ENCODE measurements around the gene CEP72. TPM values are rescaled to one million over a fixed set of nuclear protein-coding genes. Genes with fewer than 3 reads are reported as not detected.

CEP72 gene
- total and polyA plus RNA-seq, 2 of the 13 experiments (the other 11 are each of a cell fraction or from before 2014, with no cell fraction given), result 3.4 to 9.4 TPM

GRCh38 chr5:683551-684481 lies 71.7 kb downstream of the CEP72 start:
- Histone ChIP-seq H3K4me2 (ENCODE audit: low read depth, low read length) (no peak overlapping the region), H3K79me2 (ENCODE audit: insufficient read depth, low read length) (no peaks in the 10 kb centered on the region), H3K4me3 (replicated peaks in 1 of 3; ENCODE audit: insufficient read depth in 1 of 3, low read depth in 2 of 3, low read length in 3 of 3) (no peak overlapping the region), H3K27ac (ENCODE audit: extremely low read length, insufficient read depth, low read length) (no peak overlapping the region), H3K27me3 (ENCODE audit: control insufficient read depth in 1 of 2, insufficient read depth in 2 of 2, low read length in 2 of 2) (peaks cover 4 to 18% of the 10 kb centered on the region in 2 experiments; a peak in 4 of 5 replicates), H3K4me1 (ENCODE audit: insufficient read depth, low read length) (no peaks in the 10 kb centered on the region), H3K36me3 (replicated peaks in 1 of 2; ENCODE audit: control insufficient read depth in 1 of 2, insufficient read depth in 2 of 2, low read length in 2 of 2) (no peaks in the 10 kb centered on the region), H2AFZ (ENCODE audit: low read length) (no peak overlapping the region), H4K20me1 (ENCODE audit: insufficient read depth, low read length) (no peaks in the 10 kb centered on the region), H3K9me3 (ENCODE audit: low read length) (no peaks in the 10 kb centered on the region), H3K9ac (ENCODE audit: insufficient read depth, low read depth, low read length) (no peak overlapping the region)
- no peak for ATAC-seq
- WGBS (ENCODE audit: low lambda C conversion rate), result 16% methylated on average over 8 of the region's 30 CpGs
- ChIA-PET CTCF (ENCODE audit: low intra/inter-chr PET ratio, low total read pairs) (no interaction called here), POLR2A (no interaction called here)
- no peak for DNase-seq (ENCODE audit: low spot score)
- no peak for FAIRE-seq
- BruUV-seq (replicated peaks), result no TSS peak
- intact Hi-C loops (cut with micrococcal nuclease; ENCODE audit: unreplicated experiment), result no loop called here
- in situ Hi-C loops (cut with HindIII; ENCODE audit: extremely low pct_ligation_motif_present, low pct_unique_long_range_greater_than_20kb), result loop anchor here (10.0 kb wide), 1 partner anchor 91 kb away; no protein-coding TSS in a partner anchor
- no peak for TF ChIP-seq TBX2 (CRISPR knock-in tag; IDR thresholded peaks at IDR 0.05; ENCODE audit: borderline replicate concordance)
- no peak for TF ChIP-seq PAWR (CRISPR knock-in tag; IDR thresholded peaks at IDR 0.05; ENCODE audit: borderline replicate concordance)
- no peak for TF ChIP-seq ZNF724P (CRISPR knock-in tag; IDR thresholded peaks at IDR 0.05; ENCODE audit: borderline replicate concordance)
- TF ChIP-seq GABPB1 (CRISPR knock-in tag; IDR thresholded peaks at IDR 0.05), result no peak
- no peak for TF ChIP-seq ZFP36L2 (CRISPR knock-in tag; IDR thresholded peaks at IDR 0.05)
- TF ChIP-seq ZNF850 (CRISPR knock-in tag; conservative IDR thresholded peaks at IDR 0.05), result no peak
- no peak for TF ChIP-seq RORA (CRISPR knock-in tag; IDR thresholded peaks at IDR 0.05)
- TF ChIP-seq MAFK (conservative IDR thresholded peaks at IDR 0.05 in 1 of 2, IDR thresholded peaks at IDR 0.05 in 1 of 2; ENCODE audit: low read length in 2 of 2), result no peak

All from HepG2 (cell line).